Loucy (cell line): ENCODE data around the gene SP3.

Experiments
- H2AFZ ChIP-seq: fragments of 200-600 bp; sonication (generic); 2 replicates; pipeline ENCODE4 v1.6.0; 2016; ENCODE audit warnings: antibody characterized with exemption, mild to moderate bottlenecking, low read length, moderate library complexity
- H3F3A ChIP-seq: fragments of 200-600 bp; 2 replicates; pipeline ENCODE4 v1.6.0; 2016; ENCODE audit warnings: antibody characterized with exemption, low read depth, mild to moderate bottlenecking
- H3K27me3 ChIP-seq: fragments of 200-600 bp; sonication (generic); 2 replicates; pipeline ENCODE4 v1.6.1; 2014; ENCODE audit warnings: low read length, mild to moderate bottlenecking; ENCODE audit not compliant: insufficient read depth, poor library complexity, severe bottlenecking
- H3K36me3 ChIP-seq: fragments of 200-600 bp; sonication (generic); 2 replicates; pipeline ENCODE4 v1.6.1; 2016; ENCODE audit warnings: low read length; ENCODE audit not compliant: insufficient read depth
- H3K4me1 ChIP-seq: fragments of 200-600 bp; sonication (generic); 2 replicates; pipeline ENCODE4 v1.5.1; 2014; ENCODE audit warnings: low read length, mild to moderate bottlenecking; ENCODE audit not compliant: insufficient read depth, poor library complexity, severe bottlenecking
- H3K4me2 ChIP-seq: fragments of 200-600 bp; sonication (generic); 2 replicates; pipeline ENCODE4 v1.6.0; 2014; ENCODE audit warnings: antibody characterized with exemption, low read length, low read depth, mild to moderate bottlenecking; ENCODE audit not compliant: poor library complexity, severe bottlenecking
- H3K4me3 ChIP-seq: fragments of 200-600 bp; sonication (generic); 2 replicates; pipeline ENCODE4 v1.5.1; 2014; ENCODE audit warnings: low read length, mild to moderate bottlenecking, mixed read lengths; ENCODE audit not compliant: poor library complexity, severe bottlenecking
- H3K79me2 ChIP-seq: fragments of 200-600 bp; sonication (generic); 2 replicates; pipeline ENCODE4 v1.6.1; 2014; ENCODE audit warnings: low read length; ENCODE audit not compliant: insufficient read depth
- H3K9ac ChIP-seq: fragments of 200-600 bp; sonication (generic); 2 replicates; pipeline ENCODE4 v1.6.0; 2014; ENCODE audit warnings: mild to moderate bottlenecking, low read depth, low read length, moderate library complexity; ENCODE audit not compliant: poor library complexity, severe bottlenecking
- H3K9me2 ChIP-seq: fragments of 200-600 bp; sonication (generic); replicated peaks from 2 replicates; pipeline ENCODE4 v1.6.1; 2016; ENCODE audit warnings: low read depth, low read length, mixed read lengths
- H3K9me3 ChIP-seq: fragments of 200-600 bp; sonication (generic); 2 replicates; pipeline ENCODE4 v1.6.1; 2014; ENCODE audit warnings: mild to moderate bottlenecking, antibody characterized with exemption, low read length, low read depth; ENCODE audit not compliant: insufficient read depth
- H4K20me1 ChIP-seq: fragments of 200-600 bp; sonication (generic); 2 replicates; pipeline ENCODE4 v1.6.0; 2014; ENCODE audit warnings: antibody characterized with exemption, low read length, mild to moderate bottlenecking; ENCODE audit not compliant: insufficient read depth, poor library complexity, severe bottlenecking
- CTCF ChIP-seq: fragments of 200-600 bp; sonication (generic); conservative IDR thresholded peaks from 2 replicates; pipeline ENCODE4 v1.5.1; 2014; ENCODE audit warnings: mild to moderate bottlenecking, antibody characterized with exemption, low read length
- EZH2phosphoT487 ChIP-seq: fragments of 200-600 bp; IDR thresholded peaks from 2 replicates; pipeline ENCODE4 v1.6.1; 2018; ENCODE audit warnings: antibody characterized with exemption, mild to moderate bottlenecking, moderate library complexity, borderline replicate concordance

The SP3 gene

GRCh38 chr2:173860082-173860481 lies 105.1 kb downstream of the SP3 start:
- Histone ChIP-seq H3K79me2 (no peaks in the 10 kb centered on the region), H3K9me3 (no peaks in the 10 kb centered on the region), H3K27me3 (no peaks in the 10 kb centered on the region), H3F3A (no peaks in the 10 kb centered on the region), H3K36me3 (no peaks in the 10 kb centered on the region), H4K20me1 (no peaks in the 10 kb centered on the region), H3K9me2 (no peaks in the 10 kb centered on the region), H3K9ac (no peak overlapping the region), H3K4me1 (peaks cover 16% of the 10 kb centered on the region), H2AFZ (peak overlapping the region; percentile 62), H3K4me3 (no peak overlapping the region), H3K4me2 (peak overlapping the region; percentile 25)
- TF ChIP-seq EZH2phosphoT487 (no peak), CTCF (no peak)

- Histone ChIP-seq H4K20me1 (no peaks in the 10 kb centered on the region), H3K4me1 (peaks cover 16% of the 10 kb centered on the region), H2AFZ (no peak overlapping the region; the same call in 1 of the 2 replicates), H3K27me3 (no peaks in the 10 kb centered on the region), H3K4me2 (no peak overlapping the region), H3K9me2 (no peaks in the 10 kb centered on the region), H3F3A (no peaks in the 10 kb centered on the region), H3K4me3 (no peak overlapping the region), H3K36me3 (no peaks in the 10 kb centered on the region), H3K9ac (no peak overlapping the region), H3K79me2 (no peaks in the 10 kb centered on the region), H3K9me3 (no peaks in the 10 kb centered on the region)
- TF ChIP-seq CTCF, result no peak
Measured at GRCh38 chr2:173858291-173858731, 106.9 kb downstream of the SP3 start.
